GM12878 (cell line): ENCODE data around the gene CEP83. TPM values are rescaled to one million over a fixed set of nuclear protein-coding genes. Genes with fewer than 3 reads are reported as not detected.

Source experiments
- CEBPB ChIP-seq, 2 experiments: fragments of 150-350 bp in 1 of 2; IDR thresholded peaks; 2 replicates each; pipeline ENCODE4 v1.6.1; 2012 to 2014; ENCODE audit warnings: low read depth in 2 of 2, low read length in 2 of 2, borderline replicate concordance in 1 of 2, inconsistent platforms in 1 of 2
- CHD1 ChIP-seq: IDR thresholded peaks from 2 replicates; pipeline ENCODE4 v1.6.1; 2012; ENCODE audit warnings: low read depth, low read length, improper control_type of control experiment
- EED ChIP-seq: sonication (generic); IDR thresholded peaks from 2 replicates; pipeline ENCODE4 v1.6.1; 2016; ENCODE audit warnings: antibody characterized with exemption, low read depth
- FOXM1 ChIP-seq: IDR thresholded peaks from 2 replicates; pipeline ENCODE4 v1.6.1; 2012; ENCODE audit warnings: low read depth, mild to moderate bottlenecking, inconsistent platforms, low read length, moderate library complexity
- HCFC1 ChIP-seq: fragments of 150-350 bp; IDR thresholded peaks from 2 replicates; pipeline ENCODE4 v1.6.1; 2014; ENCODE audit warnings: low read length
- RFX5 ChIP-seq: IDR thresholded peaks from 2 replicates; pipeline ENCODE4 v1.6.1; 2011; ENCODE audit warnings: low read depth, low read length, improper control_type of control experiment
- TCF3 ChIP-seq: IDR thresholded peaks from 2 replicates; pipeline ENCODE4 v1.6.1; 2012; ENCODE audit warnings: low read depth, mild to moderate bottlenecking, low read length, borderline replicate concordance; ENCODE audit not compliant: insufficient read depth
- ZBTB33 ChIP-seq: fragments of 450-650 bp; IDR thresholded peaks from 2 replicates; pipeline ENCODE4 v1.6.1; 2017; ENCODE audit warnings: mild to moderate bottlenecking
- polyA plus RNA-seq, 11 experiments: library from polyadenylated mRNA; depleted of rRNA in 4 of 11; unstranded in 6 of 11; stranded (reverse) in 5 of 11; fragments of >200 nt; fragmentation: Nextera tagmentation in 4 of 11; fragmentation: Illumina TruSeq in 1 of 11; extraction: Ambion mirVana in 4 of 11; extraction: Trizol in 1 of 11; gene quantifications; 1 replicate in 1 of 11; 2 replicates in 10 of 11; pipeline versions ENCODE4 v1.2.1 to v1.2.3, GENCODE V29; 2011 to 2016; ENCODE audit warnings: inconsistent platforms in 2 of 11, missing spikeins in 2 of 11, low read depth in 1 of 11
- total RNA-seq, 4 experiments: library from RNA; depleted of rRNA in 3 of 4; stranded (reverse); fragments of >200 nt in 3 of 4; fragmentation: Illumina TruSeq in 1 of 4; extraction: Trizol in 1 of 4; gene quantifications; 2 replicates each; pipeline versions ENCODE4 v1.2.1 to v1.2.3, GENCODE V29; 2013 to 2021
- TF ChIP-seq, protein P1 (sequence below): fragments of 450-650 bp; IDR thresholded peaks from 2 replicates; pipeline ENCODE4 v1.6.1; 2017; ENCODE audit warnings: mild to moderate bottlenecking, moderate library complexity

CEP83 gene
- total and polyA plus RNA-seq, 10 of the 15 experiments (the other 5 are each of a cell fraction or from before 2014, with no cell fraction given) = 4.3 to 39.0 (median 22.5) TPM

- TF ChIP-seq, protein P1, sequence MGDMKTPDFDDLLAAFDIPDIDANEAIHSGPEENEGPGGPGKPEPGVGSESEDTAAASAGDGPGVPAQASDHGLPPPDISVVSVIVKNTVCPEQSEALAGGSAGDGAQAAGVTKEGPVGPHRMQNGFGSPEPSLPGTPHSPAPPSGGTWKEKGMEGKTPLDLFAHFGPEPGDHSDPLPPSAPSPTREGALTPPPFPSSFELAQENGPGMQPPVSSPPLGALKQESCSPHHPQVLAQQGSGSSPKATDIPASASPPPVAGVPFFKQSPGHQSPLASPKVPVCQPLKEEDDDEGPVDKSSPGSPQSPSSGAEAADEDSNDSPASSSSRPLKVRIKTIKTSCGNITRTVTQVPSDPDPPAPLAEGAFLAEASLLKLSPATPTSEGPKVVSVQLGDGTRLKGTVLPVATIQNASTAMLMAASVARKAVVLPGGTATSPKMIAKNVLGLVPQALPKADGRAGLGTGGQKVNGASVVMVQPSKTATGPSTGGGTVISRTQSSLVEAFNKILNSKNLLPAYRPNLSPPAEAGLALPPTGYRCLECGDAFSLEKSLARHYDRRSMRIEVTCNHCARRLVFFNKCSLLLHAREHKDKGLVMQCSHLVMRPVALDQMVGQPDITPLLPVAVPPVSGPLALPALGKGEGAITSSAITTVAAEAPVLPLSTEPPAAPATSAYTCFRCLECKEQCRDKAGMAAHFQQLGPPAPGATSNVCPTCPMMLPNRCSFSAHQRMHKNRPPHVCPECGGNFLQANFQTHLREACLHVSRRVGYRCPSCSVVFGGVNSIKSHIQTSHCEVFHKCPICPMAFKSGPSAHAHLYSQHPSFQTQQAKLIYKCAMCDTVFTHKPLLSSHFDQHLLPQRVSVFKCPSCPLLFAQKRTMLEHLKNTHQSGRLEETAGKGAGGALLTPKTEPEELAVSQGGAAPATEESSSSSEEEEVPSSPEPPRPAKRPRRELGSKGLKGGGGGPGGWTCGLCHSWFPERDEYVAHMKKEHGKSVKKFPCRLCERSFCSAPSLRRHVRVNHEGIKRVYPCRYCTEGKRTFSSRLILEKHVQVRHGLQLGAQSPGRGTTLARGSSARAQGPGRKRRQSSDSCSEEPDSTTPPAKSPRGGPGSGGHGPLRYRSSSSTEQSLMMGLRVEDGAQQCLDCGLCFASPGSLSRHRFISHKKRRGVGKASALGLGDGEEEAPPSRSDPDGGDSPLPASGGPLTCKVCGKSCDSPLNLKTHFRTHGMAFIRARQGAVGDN = no peak
- TF ChIP-seq FOXM1 (no peak), RFX5 (no peak), CHD1 (no peak), CEBPB (IDR thresholded peaks at IDR 0.05; ENCODE audit: borderline replicate concordance in 1 of 2, low read depth in 2 of 2, low read length in 2 of 2) (no peak), TCF3 (no peak), EED (no peak), HCFC1 (no peak), ZBTB33 (no peak)
These were observed 106.5 kb downstream of the CEP83 start (continued) for GRCh38 chr12:94353130-94353529.
